GM18951 (cell line): ENCODE data around the gene PDIA6.
"Not testable (repeated sequence)": the region's sequence is repeated elsewhere in the genome, so short reads cannot be mapped to it uniquely, and the experiment has no call there.

ENCODE experiments used
- POLR2A ChIP-seq: IDR thresholded peaks from 4 replicates; pipeline ENCODE4 v1.6.1; 2011; ENCODE audit warnings: mild to moderate bottlenecking; ENCODE audit not compliant: insufficient read length, insufficient read depth; ENCODE audit errors: extremely low read depth
- in situ Hi-C: fragments of 300-500 bp; cut with MboI; formaldehyde crosslinking; loops from one replicate; pipeline ENCODE4 v1.12.0; 2022; ENCODE audit warnings: low sequenced_read_pairs, mixed read lengths, inconsistent platforms; ENCODE audit not compliant: unreplicated experiment

Gene PDIA6

GRCh38 chr2:10814142-10814541 is 1.6 kb upstream of the PDIA6 start:
- in situ Hi-C loops, result no loop called here
- TF ChIP-seq POLR2A, result no peak

DNA sequence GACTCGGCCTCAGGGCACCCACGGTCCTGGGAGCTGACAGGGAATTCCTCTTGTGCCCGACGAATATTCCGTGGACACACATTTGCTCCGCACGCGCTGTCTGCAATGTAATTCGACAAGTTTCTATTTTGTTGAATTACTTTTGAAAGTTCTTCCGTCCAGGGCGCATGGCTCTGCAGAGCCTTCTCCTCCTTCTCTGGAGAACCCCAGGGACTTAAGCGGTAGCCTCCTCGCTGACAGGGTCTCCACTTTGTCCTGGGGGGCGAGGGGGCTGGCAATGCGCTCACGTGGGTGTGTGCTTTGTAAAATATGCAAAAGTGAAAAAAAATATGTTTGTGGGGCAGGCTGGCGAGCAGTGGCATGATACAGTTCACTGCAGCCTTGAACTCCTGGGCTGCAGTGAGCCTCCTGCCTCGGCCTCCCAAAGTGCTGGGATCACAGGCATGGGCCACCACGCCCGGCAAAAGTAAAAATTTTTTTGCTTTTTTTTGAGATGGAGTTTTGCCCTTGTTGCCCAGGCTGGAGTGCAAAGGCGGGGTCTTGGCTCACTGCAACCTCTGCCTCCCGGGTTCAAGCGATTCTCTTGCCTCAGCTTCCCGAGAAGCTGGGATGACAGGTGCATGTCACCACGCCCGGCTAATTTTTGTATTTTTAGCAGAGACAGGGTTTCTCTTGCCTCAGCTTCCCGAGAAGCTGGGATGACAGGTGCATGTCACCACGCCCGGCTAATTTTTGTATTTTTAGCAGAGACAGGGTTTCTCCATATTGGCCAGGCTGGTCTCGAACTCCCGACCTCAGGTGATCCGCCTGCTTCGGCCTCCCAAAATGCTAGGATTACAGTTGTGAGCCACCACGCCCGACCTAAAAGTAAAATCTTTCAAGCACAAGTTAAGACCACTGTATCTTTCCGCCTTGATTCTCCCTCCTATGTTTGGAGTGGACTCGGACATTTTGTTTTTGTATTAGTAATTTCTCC is 866 bp upstream of the PDIA6 start:
- in situ Hi-C loops, result not testable (repeated sequence)

- in situ Hi-C loops, result no loop called here
Observed at GRCh38 chr2:10811517-10811916, 1.1 kb downstream of the PDIA6 start.

GRCh38 chr2:10810202-10811161 is 2.1 kb downstream of the PDIA6 start:
- in situ Hi-C loops, result no loop called here
- TF ChIP-seq POLR2A, result no peak

More at GRCh38 chr2:10811517-10811916, 1.1 kb downstream of the PDIA6 start:
- no peak for TF ChIP-seq POLR2A

GRCh38 chr2:10806543-10806942 is 6.0 kb downstream of the PDIA6 start:
- in situ Hi-C loops, result no loop called here

DNA sequence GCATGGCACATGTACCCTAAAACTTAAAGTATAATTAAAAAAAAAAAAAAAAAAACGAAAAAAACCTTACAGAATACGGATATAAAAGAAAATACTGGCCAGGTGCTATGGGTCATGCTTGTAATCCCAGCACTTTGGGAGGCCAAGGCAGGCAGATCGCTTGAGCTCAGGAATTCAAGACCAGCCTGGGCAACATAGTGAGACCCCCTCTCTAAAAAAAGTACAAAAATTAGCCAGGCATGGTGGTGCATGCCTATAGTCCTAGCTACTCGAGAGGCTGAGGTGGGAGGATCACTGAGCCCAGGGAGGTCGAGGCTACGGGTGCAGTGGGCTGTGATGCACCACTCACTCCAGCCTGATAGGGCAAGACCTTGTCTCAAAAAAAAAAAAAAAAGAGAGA is 6.6 kb downstream of the PDIA6 start:
- in situ Hi-C loops, result not testable (repeated sequence)

More at GRCh38 chr2:10806543-10806942, 6.0 kb downstream of the PDIA6 start:
- TF ChIP-seq POLR2A, result no peak

DNA sequence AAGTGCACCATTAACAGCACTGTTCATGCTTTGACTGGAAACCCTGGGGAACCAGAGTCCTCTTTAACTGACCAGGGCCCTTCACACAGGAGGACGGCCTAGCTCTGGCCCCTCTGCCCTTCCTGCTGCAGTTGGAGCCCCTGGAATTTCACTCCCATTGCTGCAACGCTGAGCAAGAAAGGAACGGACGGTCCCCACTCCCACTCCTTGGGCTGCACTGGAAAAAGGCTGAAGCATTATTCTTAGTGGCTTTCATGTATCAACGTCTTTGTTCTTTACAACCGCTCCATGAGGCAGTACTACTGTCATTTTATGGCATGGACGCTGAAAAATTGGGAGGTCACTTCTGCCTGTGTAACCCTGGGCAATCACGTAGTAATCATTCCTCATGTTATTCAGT is 9.9 kb downstream of the PDIA6 start:
- in situ Hi-C loops, result no loop called here
- no peak for TF ChIP-seq POLR2A

- in situ Hi-C loops, result no loop called here
- TF ChIP-seq POLR2A, result no peak
Observed at GRCh38 chr2:10800163-10800562, 12.4 kb downstream of the PDIA6 start.

GRCh38 chr2:10798783-10799182 is 13.8 kb downstream of the PDIA6 start:
- no peak for TF ChIP-seq POLR2A
- in situ Hi-C loops, result no loop called here

DNA sequence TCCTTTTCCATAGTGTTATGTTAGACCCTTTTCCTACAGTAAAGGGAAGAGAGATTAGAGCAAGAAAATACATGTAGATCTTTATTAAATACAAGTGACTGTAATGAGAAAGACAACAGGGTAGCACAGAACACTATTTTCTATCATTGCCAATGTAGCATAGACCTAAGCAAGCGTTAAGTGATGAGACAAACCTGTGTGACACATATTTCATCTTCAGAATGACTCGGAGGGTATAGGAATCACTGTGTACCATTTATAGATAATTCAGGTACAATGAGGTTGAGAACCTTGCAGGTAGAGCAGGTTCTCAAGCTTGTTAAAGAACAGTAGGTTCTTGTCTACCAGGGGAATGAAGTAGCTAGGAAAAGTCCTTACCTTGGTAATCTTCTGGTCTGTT is 15.9 kb downstream of the PDIA6 start:
- no peak for TF ChIP-seq POLR2A

DNA sequence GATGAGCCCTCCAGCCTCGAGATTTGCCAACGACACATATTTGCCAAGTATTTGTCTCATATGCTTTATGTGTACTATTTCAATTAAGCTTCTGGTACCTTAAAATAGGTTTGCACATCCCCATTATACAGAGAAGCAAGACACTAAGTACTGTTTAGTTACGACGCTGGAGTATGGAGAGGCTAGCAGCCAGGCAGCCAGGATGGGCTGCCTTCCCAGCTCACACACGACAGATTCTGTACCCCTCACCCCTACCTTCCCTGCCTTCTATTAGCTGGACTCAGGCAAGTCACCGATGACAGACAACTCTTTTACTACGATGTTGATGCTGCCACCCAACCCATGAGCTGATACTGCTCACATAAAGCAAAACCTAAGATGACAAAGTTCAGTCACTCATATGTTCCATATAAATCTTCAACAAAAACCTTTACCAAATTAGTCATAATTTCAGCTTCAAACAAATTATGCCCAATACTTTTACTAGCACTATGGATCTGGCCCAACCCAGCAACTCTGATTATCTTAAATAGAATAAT is 17.0 kb downstream of the PDIA6 start:
- in situ Hi-C loops, result no loop called here
- no peak for TF ChIP-seq POLR2A

More for the DNA sequence above, 15.9 kb downstream of the PDIA6 start:
- in situ Hi-C loops, result no loop called here

DNA sequence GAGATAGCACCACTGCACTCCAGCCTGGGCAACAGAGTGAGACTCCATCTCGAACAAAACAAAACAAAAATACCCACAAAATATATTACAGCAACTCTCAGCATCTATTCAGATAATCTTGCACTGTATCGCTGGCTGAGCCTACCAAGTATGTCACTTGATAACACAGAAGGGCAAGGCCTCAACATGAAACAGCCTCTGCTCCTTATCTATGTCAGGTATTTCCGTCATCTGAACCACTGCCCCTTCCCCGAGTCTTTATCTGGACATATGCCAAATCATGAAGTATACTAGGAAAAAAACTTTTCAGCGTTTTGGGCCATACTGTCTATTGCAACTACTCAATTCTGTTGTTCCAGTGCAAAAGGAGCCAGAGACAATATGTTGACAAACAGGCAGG is 17.7 kb downstream of the PDIA6 start:
- no peak for TF ChIP-seq POLR2A
- in situ Hi-C loops, result no loop called here

- in situ Hi-C loops, result no loop called here
- no peak for TF ChIP-seq POLR2A
Observed at GRCh38 chr2:10793816-10794215, 18.8 kb downstream of the PDIA6 start.

GRCh38 chr2:10792660-10793400 is 19.8 kb downstream of the PDIA6 start:
- in situ Hi-C loops, result no loop called here
- no peak for TF ChIP-seq POLR2A
